ENCODE measurements around the gene GPC6.

DNA sequence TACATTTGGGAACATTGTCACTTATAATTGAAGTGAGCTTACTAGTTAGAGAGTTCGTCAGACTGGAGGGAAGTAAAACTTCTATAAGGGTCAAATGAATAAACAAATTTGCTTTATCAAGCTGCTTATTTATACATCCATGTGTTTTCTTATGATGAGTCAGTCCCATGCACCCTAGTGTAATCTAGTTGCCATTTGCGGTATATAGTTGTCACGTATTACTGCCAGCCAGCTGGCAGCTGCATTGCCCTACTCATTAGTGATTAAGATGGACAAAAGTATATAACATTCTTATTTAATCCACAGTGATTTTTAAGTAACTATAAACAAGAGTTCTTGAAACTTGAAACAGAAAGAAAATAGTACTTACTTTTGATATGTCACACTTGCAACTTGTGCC, 182.4 kb downstream of the GPC6 start:
- TF ChIP-seq EZH2phosphoT487 (IDR thresholded peaks at IDR 0.05; ENCODE audit: insufficient read depth, low read depth) (no peak), EZH2 (IDR thresholded peaks at IDR 0.05; ENCODE audit: insufficient read depth, poor library complexity, severe bottlenecking) (no peak)

Measured in GM23248 (cell line).